A549 (cell line): ENCODE data around the gene SUPT5H.

Source experiments
- CTCF ChIP-seq: fragments of >200 bp; sonication (Bioruptor Twin); formaldehyde crosslinking; IDR thresholded peaks from 3 replicates; pipeline ENCODE4 v1.5.1; 2016
- KDM5A ChIP-seq: fragments of 200-600 bp; sonication (generic); IDR thresholded peaks from 2 replicates; pipeline ENCODE4 v1.6.1; 2016; ENCODE audit warnings: antibody characterized with exemption, mild to moderate bottlenecking
- MAFK ChIP-seq: fragments of 450-650 bp; IDR thresholded peaks from 2 replicates; pipeline ENCODE4 v1.6.1; 2014; ENCODE audit not compliant: partially characterized antibody
- MAZ ChIP-seq: fragments of 150-350 bp; IDR thresholded peaks from 2 replicates; pipeline ENCODE4 v1.6.1; 2014; ENCODE audit warnings: antibody characterized with exemption, low read depth, low read length, borderline replicate concordance
- MYC ChIP-seq: IDR thresholded peaks from 2 replicates; pipeline ENCODE4 v1.6.1; 2012; ENCODE audit warnings: mild to moderate bottlenecking, inconsistent platforms, low read length, improper control_type of control experiment, borderline replicate concordance
- POLR2A ChIP-seq: IDR thresholded peaks from 2 replicates; pipeline ENCODE4 v1.6.1; 2012; ENCODE audit warnings: mild to moderate bottlenecking, low read length
- SMC3 ChIP-seq: fragments of >200 bp; sonication (Bioruptor Twin); formaldehyde crosslinking; IDR thresholded peaks from 3 replicates; pipeline ENCODE4 v1.6.1; 2018; ENCODE audit warnings: inconsistent platforms
- USF2 ChIP-seq: fragments of 450-650 bp; IDR thresholded peaks from 2 replicates; pipeline ENCODE4 v1.6.1; 2014; ENCODE audit warnings: antibody characterized with exemption

GRCh38 chr19:39520541-39521484 lies 75.4 kb downstream of the SUPT5H start:
- TF ChIP-seq CTCF (no peak), POLR2A (no peak), MAZ (no peak), KDM5A (no peak), SMC3 (no peak), USF2 (no peak), MYC (no peak), MAFK (no peak)
